IMR-90 (cell line): Measurements from ENCODE around the gene TECTA.

ENCODE experiments used
- BHLHE40 ChIP-seq: fragments of 150-350 bp; IDR thresholded peaks from 2 replicates; pipeline ENCODE4 v1.6.1; 2016; ENCODE audit warnings: mild to moderate bottlenecking, low read depth, low read length
- CEBPB ChIP-seq: IDR thresholded peaks from 2 replicates; pipeline ENCODE4 v1.6.1; 2012; ENCODE audit warnings: low read depth, low read length, improper control_type of control experiment
- CTCF ChIP-seq: conservative IDR thresholded peaks from 2 replicates; pipeline ENCODE4 v1.5.1; 2012; ENCODE audit warnings: mild to moderate bottlenecking, low read depth, low read length, improper control_type of control experiment
- FOS ChIP-seq: fragments of 150-350 bp; IDR thresholded peaks from 2 replicates; pipeline ENCODE4 v1.6.1; 2016; ENCODE audit warnings: low read depth, low read length
- MAZ ChIP-seq: IDR thresholded peaks from 2 replicates; pipeline ENCODE4 v1.6.1; 2012; ENCODE audit warnings: low read depth, mild to moderate bottlenecking, low read length, improper control_type of control experiment, moderate library complexity, borderline replicate concordance
- MXI1 ChIP-seq: IDR thresholded peaks from 2 replicates; pipeline ENCODE4 v1.6.1; 2012; ENCODE audit warnings: low read depth, mild to moderate bottlenecking, low read length, moderate library complexity, borderline replicate concordance
- POLR2A ChIP-seq: IDR thresholded peaks from 2 replicates; pipeline ENCODE4 v1.6.1; 2012; ENCODE audit warnings: mild to moderate bottlenecking, low read depth, low read length
- RCOR1 ChIP-seq: IDR thresholded peaks from 2 replicates; pipeline ENCODE4 v1.6.1; 2012; ENCODE audit warnings: mild to moderate bottlenecking, low read length, improper control_type of control experiment; ENCODE audit not compliant: insufficient replicate concordance
- RFX5 ChIP-seq: IDR thresholded peaks from 2 replicates; pipeline ENCODE4 v1.8.0; 2012; ENCODE audit warnings: low read depth, mild to moderate bottlenecking, low read length, moderate library complexity
- SMC3 ChIP-seq: fragments of 150-350 bp; IDR thresholded peaks from 2 replicates; pipeline ENCODE4 v1.6.1; 2016; ENCODE audit warnings: low read depth, mild to moderate bottlenecking, antibody characterized with exemption, low read length, moderate library complexity
- USF2 ChIP-seq: fragments of 150-350 bp; IDR thresholded peaks from 2 replicates; pipeline ENCODE4 v1.6.1; 2017; ENCODE audit warnings: mild to moderate bottlenecking, antibody characterized with exemption, low read length, low read depth

- TF ChIP-seq CTCF = no peak
- TF ChIP-seq POLR2A = no peak
- TF ChIP-seq USF2 = no peak
- TF ChIP-seq MXI1 = no peak
- TF ChIP-seq FOS = no peak
- TF ChIP-seq RFX5 = no peak
- TF ChIP-seq BHLHE40 = no peak
- TF ChIP-seq RCOR1 = no peak
- no peak for TF ChIP-seq SMC3
- TF ChIP-seq MAZ = no peak
- no peak for TF ChIP-seq CEBPB
Measured at GRCh38 chr11:121067026-121067425, 34.0 kb upstream of the TECTA start.
